Measurements from ENCODE around the gene C1QTNF6.

GRCh38 chr22:37211866-37212173 lies 23.8 kb upstream of the C1QTNF6 start:
- no peak for TF ChIP-seq CTCF (IDR thresholded peaks at IDR 0.05; ENCODE audit: control extremely low read depth in 1 of 3, insufficient read depth in 1 of 3, low read depth in 1 of 3, low read length in 3 of 3)
- TF ChIP-seq RAD21 (IDR thresholded peaks at IDR 0.05 in 1 of 2, conservative IDR thresholded peaks at IDR 0.05 in 1 of 2; ENCODE audit: low read depth in 2 of 2, low read length in 2 of 2), result no peak
- TF ChIP-seq USF2 (IDR thresholded peaks at IDR 0.05; ENCODE audit: low read length), result no peak
- no peak for TF ChIP-seq SP1 (IDR thresholded peaks at IDR 0.05; ENCODE audit: low read depth, low read length)
- TF ChIP-seq CHD2 (IDR thresholded peaks at IDR 0.05; ENCODE audit: low read length), result no peak
- TF ChIP-seq EP300 (IDR thresholded peaks at IDR 0.05; ENCODE audit: borderline replicate concordance in 1 of 2, low read depth in 2 of 2, low read length in 2 of 2), result no peak
- no peak for TF ChIP-seq TAF1 (IDR thresholded peaks at IDR 0.05; ENCODE audit: low read depth, low read length)

Measured in H1 (cell line).